Mammary epithelial cell (primary cell): ENCODE data around the gene SLC35E4.

Source experiments
- EZH2 ChIP-seq: IDR thresholded peaks from 2 replicates; pipeline ENCODE4 v1.6.1; 2012; ENCODE audit warnings: low read length, inconsistent platforms, borderline replicate concordance
- TF ChIP-seq, protein P1 (sequence below), 2 donors: IDR thresholded peaks in 1 of 2; conservative IDR thresholded peaks in 1 of 2; 2 replicates each; pipeline ENCODE4 v1.5.1; 2011 to 2012; ENCODE audit warnings: inconsistent platforms in 2 of 2, low read length in 2 of 2, mild to moderate bottlenecking in 2 of 2, control low read depth in 1 of 2, low read depth in 1 of 2; ENCODE audit not compliant: insufficient read depth in 1 of 2; ENCODE audit errors: extremely low read depth in 1 of 2

GRCh38 chr22:30640839-30641430 lies 5.4 kb downstream of the SLC35E4 start:
- TF ChIP-seq, protein P1, sequence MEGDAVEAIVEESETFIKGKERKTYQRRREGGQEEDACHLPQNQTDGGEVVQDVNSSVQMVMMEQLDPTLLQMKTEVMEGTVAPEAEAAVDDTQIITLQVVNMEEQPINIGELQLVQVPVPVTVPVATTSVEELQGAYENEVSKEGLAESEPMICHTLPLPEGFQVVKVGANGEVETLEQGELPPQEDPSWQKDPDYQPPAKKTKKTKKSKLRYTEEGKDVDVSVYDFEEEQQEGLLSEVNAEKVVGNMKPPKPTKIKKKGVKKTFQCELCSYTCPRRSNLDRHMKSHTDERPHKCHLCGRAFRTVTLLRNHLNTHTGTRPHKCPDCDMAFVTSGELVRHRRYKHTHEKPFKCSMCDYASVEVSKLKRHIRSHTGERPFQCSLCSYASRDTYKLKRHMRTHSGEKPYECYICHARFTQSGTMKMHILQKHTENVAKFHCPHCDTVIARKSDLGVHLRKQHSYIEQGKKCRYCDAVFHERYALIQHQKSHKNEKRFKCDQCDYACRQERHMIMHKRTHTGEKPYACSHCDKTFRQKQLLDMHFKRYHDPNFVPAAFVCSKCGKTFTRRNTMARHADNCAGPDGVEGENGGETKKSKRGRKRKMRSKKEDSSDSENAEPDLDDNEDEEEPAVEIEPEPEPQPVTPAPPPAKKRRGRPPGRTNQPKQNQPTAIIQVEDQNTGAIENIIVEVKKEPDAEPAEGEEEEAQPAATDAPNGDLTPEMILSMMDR (conservative IDR thresholded peaks at IDR 0.05 in 1 of 2, IDR thresholded peaks at IDR 0.05 in 1 of 2; ENCODE audit: extremely low read depth in 1 of 2, insufficient read depth in 1 of 2, low read depth in 1 of 2, low read length in 2 of 2) = no peak
- TF ChIP-seq EZH2 = no peak
